ENCODE results near the gene CAMK1D.

Gene CAMK1D

DNA sequence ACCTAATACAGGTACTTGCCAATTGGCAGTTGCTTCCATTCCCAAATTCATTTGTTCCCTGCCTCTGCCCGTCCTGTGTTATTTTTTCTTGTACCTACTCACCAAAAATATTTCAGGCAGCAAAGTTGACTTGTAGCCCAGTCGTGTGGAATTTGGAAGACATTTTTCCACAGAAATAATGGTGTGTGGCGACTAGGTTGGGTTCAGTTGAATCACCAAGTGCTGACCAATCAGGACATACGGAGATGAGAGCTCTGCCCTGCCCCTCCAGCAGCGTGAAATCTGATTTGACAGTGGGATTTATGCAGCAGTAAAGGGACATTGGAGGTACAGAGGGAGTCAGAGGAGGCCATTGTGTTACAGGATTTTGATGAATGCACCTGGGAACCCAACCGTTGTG lies 435.3 kb downstream of the CAMK1D start:
- no peaks in the 10 kb centered on the region for H3K27me3 Mint-ChIP-seq
- no peaks in the 10 kb centered on the region for H3K9me3 Mint-ChIP-seq
- H3K36me3 Mint-ChIP-seq (ENCODE audit: low read depth): peaks cover 15% of the 10 kb centered on the region
- peaks cover 20% of the 10 kb centered on the region for H3K4me1 Mint-ChIP-seq (ENCODE audit: low read depth)
- no peak overlapping the region for H3K27ac Mint-ChIP-seq
- no peak overlapping the region for H3K4me3 Mint-ChIP-seq

- Mint-ChIP-seq H3K9me3 (no peaks in the 10 kb centered on the region), H3K36me3 (ENCODE audit: low read depth) (peaks cover 16% of the 10 kb centered on the region), H3K27ac (no peak overlapping the region), H3K4me3 (no peak overlapping the region), H3K4me1 (ENCODE audit: low read depth) (peaks cover 17% of the 10 kb centered on the region), H3K27me3 (no peaks in the 10 kb centered on the region)
Measured at GRCh38 chr10:12785415-12785831, 436.1 kb downstream of the CAMK1D start.

GRCh38 chr10:12787297-12787696 lies 437.9 kb downstream of the CAMK1D start:
- Mint-ChIP-seq H3K36me3 (ENCODE audit: low read depth) (peaks cover 11% of the 10 kb centered on the region), H3K27ac (no peak overlapping the region), H3K9me3 (no peaks in the 10 kb centered on the region), H3K27me3 (no peaks in the 10 kb centered on the region), H3K4me1 (ENCODE audit: low read depth) (peaks cover 3% of the 10 kb centered on the region), H3K4me3 (no peak overlapping the region)

DNA sequence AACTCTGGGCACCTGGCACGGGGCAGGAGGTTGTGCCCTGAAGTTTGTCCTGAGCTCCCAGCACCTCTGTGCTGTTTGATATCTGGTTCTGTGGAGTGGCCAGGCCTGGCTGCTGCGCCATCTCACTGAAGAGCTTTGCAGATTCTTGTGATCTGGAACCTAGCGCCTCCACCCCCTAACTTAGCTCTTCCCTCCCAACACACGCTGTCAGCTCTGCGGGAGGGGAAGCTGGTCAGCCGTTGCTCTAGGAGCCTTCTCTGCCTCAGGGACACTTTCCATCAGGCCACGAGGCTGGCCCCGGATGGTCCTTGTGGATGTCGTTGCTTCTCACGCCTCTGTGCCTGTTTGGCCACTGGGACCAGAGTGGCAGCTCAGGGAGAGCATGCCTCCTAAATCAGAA lies 438.9 kb downstream of the CAMK1D start:
- Mint-ChIP-seq H3K4me1 (ENCODE audit: low read depth) (no peaks in the 10 kb centered on the region), H3K4me3 (no peak overlapping the region), H3K9me3 (no peaks in the 10 kb centered on the region), H3K36me3 (ENCODE audit: low read depth) (peaks cover 8% of the 10 kb centered on the region), H3K27me3 (no peaks in the 10 kb centered on the region), H3K27ac (no peak overlapping the region)

- no peak overlapping the region for H3K4me3 Mint-ChIP-seq
Measured at GRCh38 chr10:12790270-12790669, 440.9 kb downstream of the CAMK1D start.

DNA sequence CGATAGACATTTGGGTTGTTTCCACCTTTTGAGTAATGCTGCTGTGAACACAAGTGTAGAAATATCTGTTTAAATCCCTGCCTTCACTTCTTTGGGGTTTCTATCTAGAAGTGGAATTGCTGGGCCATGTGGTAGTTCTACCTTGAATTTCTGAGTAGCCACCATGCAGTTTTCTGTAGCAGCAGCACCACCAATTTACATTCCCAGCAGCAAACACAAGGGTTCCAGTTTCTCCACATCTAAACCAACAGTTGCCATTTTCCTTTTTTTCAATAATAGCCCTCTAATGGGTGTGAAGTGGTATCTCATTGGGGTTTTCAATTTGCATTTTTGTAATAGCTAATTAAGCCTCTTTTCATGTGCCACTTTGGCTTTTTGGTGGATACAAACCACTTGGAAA lies 442.4 kb downstream of the CAMK1D start:
- Mint-ChIP-seq H3K27me3 (no peaks in the 10 kb centered on the region), H3K27ac (no peak overlapping the region), H3K9me3 (no peaks in the 10 kb centered on the region), H3K4me1 (ENCODE audit: low read depth) (no peaks in the 10 kb centered on the region), H3K36me3 (ENCODE audit: low read depth) (peaks cover 16% of the 10 kb centered on the region), H3K4me3 (no peak overlapping the region)

More at GRCh38 chr10:12790270-12790669, 440.9 kb downstream of the CAMK1D start:
- Mint-ChIP-seq H3K9me3 (no peaks in the 10 kb centered on the region), H3K27me3 (no peaks in the 10 kb centered on the region), H3K36me3 (ENCODE audit: low read depth) (peaks cover 13% of the 10 kb centered on the region), H3K4me1 (ENCODE audit: low read depth) (no peaks in the 10 kb centered on the region), H3K27ac (no peak overlapping the region)

DNA sequence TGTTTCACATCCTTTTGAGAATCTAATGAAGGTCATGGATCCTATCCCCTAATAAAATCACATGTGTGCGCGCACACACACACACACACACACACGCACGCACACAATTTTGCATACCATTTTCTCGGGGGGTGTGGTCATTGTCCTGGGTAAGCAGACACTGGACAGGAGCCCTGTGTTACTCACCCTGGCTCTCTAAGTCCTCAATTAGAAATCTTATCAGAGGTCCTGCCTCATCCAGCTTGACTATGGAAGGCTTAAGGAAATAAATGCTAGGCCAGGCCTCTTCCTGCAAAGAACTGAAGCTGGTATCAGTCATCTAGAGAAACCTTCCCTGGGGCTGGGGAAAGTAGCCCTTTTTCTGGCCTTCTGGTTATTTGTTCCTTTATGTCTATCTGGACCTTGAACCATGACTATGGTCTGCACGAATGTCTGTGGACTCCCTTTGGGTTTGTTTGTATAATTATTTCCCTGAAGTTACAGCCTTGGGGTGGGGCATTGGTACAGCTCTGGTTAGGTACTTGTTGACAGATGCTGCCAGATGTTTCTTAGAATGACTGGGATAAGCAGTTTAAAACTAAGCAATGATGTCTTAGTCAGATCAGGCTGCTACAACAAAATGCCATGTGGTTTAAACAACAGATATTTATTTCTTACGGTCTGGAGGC lies 443.7 kb downstream of the CAMK1D start:
- Mint-ChIP-seq H3K27me3 (no peaks in the 10 kb centered on the region), H3K9me3 (no peaks in the 10 kb centered on the region), H3K4me3 (no peak overlapping the region), H3K36me3 (ENCODE audit: low read depth) (peaks cover 18% of the 10 kb centered on the region), H3K4me1 (ENCODE audit: low read depth) (no peaks in the 10 kb centered on the region), H3K27ac (no peak overlapping the region)

DNA sequence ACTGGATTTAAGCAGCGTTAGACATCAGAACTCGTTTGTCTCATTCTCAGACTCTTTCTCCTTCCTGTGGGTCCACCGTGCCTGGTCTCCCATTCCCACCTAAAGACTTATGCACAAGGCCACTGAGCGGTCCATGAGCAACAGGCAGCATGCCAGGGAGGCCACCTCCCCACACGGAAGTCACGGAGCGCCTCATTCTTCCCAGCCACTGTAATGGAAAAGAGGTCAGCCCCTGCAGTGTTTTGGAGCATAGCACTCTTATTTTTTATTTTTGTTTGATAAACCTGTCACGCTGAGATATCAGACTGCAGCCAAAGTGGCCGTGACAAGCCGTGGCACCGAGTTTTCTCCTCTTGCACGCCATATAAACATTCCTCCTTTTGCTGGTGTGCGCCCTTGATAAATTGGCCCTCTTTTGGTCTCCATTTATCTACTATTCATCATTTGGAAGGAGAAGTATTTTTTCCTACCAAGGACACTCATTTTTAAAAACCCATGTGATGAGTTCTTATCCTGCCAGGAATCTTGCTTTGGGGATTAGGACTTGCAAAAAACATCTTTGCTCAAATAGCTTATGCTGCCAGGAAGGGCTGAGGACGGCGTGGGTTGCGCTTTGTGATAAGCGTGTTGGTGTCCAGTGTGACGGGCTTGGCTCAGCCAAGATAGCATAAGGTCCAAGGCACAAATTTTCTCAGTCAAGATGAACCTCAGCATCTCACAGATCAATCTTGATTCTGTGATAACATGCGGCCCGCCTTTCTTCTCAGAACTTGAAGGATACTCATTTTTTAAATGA lies 446.2 kb downstream of the CAMK1D start:
- peaks cover 13% of the 10 kb centered on the region for H3K36me3 Mint-ChIP-seq (ENCODE audit: low read depth)
- H3K27ac Mint-ChIP-seq: no peak overlapping the region
- H3K4me1 Mint-ChIP-seq (ENCODE audit: low read depth): no peaks in the 10 kb centered on the region
- no peak overlapping the region for H3K4me3 Mint-ChIP-seq
- H3K27me3 Mint-ChIP-seq: no peaks in the 10 kb centered on the region
- no peaks in the 10 kb centered on the region for H3K9me3 Mint-ChIP-seq

DNA sequence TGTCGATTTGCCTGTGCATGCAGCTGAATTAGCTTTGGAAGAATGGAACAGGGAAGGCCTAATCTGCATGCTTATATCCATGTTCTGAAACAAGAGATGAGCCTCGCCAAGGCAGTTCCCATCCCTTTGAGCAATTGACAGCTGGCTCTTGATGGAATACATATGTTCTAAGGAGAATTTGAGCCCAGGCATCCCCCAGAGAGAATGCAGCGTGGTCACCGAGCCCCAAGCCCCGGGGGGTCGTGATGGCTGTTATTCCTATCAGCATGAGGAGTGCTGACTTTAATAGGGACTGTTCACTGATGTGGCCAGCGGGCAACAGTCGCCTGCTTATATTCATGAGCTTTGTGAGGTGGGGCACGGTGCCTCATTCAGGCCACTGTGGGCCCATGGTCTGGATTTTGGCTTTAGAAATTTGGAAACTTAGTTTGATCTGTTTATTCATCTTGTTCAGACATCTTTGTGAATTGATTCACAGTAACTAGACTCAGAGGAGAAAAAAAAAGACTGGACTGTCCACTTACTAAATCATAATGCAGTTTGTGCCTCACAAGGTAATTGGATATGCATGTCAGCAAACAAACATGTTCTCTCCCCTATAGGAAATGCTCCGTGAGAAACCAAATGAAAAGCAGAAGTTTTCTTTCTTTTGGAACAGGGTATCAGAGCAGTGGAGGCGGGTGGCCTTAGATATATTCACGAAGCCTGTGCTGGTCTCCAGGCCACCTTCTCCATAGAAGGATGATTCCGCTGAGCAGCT lies 447.2 kb downstream of the CAMK1D start:
- H3K9me3 Mint-ChIP-seq: no peaks in the 10 kb centered on the region
- no peak overlapping the region for H3K4me3 Mint-ChIP-seq
- no peaks in the 10 kb centered on the region for H3K27me3 Mint-ChIP-seq
- H3K36me3 Mint-ChIP-seq (ENCODE audit: low read depth): peaks cover 15% of the 10 kb centered on the region
- no peak overlapping the region for H3K27ac Mint-ChIP-seq
- no peaks in the 10 kb centered on the region for H3K4me1 Mint-ChIP-seq (ENCODE audit: low read depth)

DNA sequence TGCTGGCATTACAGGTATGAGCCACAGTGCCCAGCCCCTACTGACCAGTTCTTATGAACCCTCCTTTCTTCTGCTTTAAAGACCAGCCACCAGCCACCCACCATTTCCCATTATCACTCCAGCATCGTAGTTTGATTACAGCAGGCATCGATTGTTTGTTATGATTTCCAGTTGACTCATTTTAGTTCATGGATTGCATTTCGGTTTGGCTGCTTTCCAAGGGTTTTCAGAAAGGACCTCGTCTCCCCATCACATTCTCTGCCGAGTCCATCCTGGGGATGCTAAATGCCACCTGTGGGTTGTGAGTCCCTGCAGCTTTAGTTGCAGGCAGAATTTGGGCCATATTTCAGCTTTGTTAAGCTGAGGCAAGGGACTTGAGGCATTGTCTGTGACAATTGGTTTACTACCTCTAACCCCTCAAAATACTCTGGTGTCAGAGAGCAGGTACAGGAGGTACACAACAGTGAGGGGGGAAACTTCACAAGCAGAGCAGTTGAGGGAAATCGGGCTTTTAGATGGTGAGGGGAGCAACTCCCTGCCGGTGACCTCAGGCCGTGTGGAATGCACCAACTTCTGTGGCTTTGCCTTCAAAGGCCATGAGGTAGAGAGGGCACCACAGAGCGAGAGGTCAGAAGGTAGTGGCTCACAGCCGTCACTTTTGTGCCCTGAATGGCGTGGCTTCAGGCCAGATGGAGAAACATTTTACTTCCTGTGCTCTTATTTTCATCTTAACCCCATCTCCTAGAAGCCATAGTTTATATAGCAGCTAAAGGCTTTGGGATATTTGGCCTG lies 448.3 kb downstream of the CAMK1D start:
- peaks cover 15% of the 10 kb centered on the region for H3K36me3 Mint-ChIP-seq (ENCODE audit: low read depth)
- H3K27me3 Mint-ChIP-seq: no peaks in the 10 kb centered on the region
- no peaks in the 10 kb centered on the region for H3K4me1 Mint-ChIP-seq (ENCODE audit: low read depth)
- H3K4me3 Mint-ChIP-seq: no peak overlapping the region
- no peak overlapping the region for H3K27ac Mint-ChIP-seq
- no peaks in the 10 kb centered on the region for H3K9me3 Mint-ChIP-seq

- Mint-ChIP-seq H3K27me3 (no peaks in the 10 kb centered on the region), H3K4me3 (no peak overlapping the region), H3K9me3 (no peaks in the 10 kb centered on the region), H3K36me3 (ENCODE audit: low read depth) (peaks cover 10% of the 10 kb centered on the region), H3K4me1 (ENCODE audit: low read depth) (no peaks in the 10 kb centered on the region), H3K27ac (no peak overlapping the region)
Measured at GRCh38 chr10:12799144-12799543, 449.8 kb downstream of the CAMK1D start.

DNA sequence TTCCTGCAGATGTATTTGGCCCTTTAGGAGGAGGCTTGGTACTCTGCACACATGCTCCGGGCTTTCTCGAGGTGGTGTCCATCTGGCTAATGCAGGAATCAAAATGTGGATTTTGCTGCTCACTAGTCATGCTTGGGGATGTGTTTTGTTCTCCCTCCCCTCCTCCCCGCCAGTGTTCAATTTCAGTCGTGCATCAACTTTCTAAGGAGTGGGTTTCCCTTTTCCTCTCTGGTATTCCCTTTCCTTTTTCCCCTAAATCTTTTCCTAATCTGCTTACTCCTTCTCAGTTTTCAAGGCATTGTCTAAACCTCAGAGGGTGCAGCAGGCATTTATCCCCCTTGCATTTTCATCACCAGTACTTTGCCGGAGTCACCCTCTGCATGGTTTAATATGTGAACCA lies 450.4 kb downstream of the CAMK1D start:
- H3K36me3 Mint-ChIP-seq (ENCODE audit: low read depth): peaks cover 10% of the 10 kb centered on the region
- H3K27ac Mint-ChIP-seq: no peak overlapping the region
- no peaks in the 10 kb centered on the region for H3K9me3 Mint-ChIP-seq
- no peaks in the 10 kb centered on the region for H3K4me1 Mint-ChIP-seq (ENCODE audit: low read depth)
- H3K27me3 Mint-ChIP-seq: no peaks in the 10 kb centered on the region
- H3K4me3 Mint-ChIP-seq: no peak overlapping the region

DNA sequence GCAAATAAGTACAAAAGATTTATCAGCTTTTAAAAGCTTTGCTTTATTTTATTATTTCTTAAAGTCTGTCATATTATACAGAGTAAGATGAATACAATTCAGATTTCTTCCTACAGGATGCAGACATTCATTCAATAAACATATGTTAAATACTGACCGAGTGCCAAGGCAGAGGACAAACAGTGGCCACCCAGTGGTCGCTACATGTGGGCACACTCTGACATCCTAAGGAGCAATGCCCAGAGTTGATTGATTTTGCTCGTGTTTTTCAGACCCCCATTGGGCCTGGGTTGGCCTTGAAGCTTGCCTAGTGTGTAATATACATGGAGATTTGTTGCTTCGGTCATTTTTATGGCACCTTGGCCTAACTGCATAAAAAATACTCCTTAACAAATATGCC lies 451.0 kb downstream of the CAMK1D start:
- peaks cover 10% of the 10 kb centered on the region for H3K36me3 Mint-ChIP-seq (ENCODE audit: low read depth)
- H3K4me3 Mint-ChIP-seq: no peak overlapping the region
- H3K27ac Mint-ChIP-seq: no peak overlapping the region
- no peaks in the 10 kb centered on the region for H3K9me3 Mint-ChIP-seq
- H3K4me1 Mint-ChIP-seq (ENCODE audit: low read depth): no peaks in the 10 kb centered on the region
- H3K27me3 Mint-ChIP-seq: no peaks in the 10 kb centered on the region

- Mint-ChIP-seq H3K36me3 (ENCODE audit: low read depth) (peaks cover 13% of the 10 kb centered on the region), H3K27me3 (no peaks in the 10 kb centered on the region), H3K9me3 (no peaks in the 10 kb centered on the region), H3K27ac (no peak overlapping the region), H3K4me1 (ENCODE audit: low read depth) (no peaks in the 10 kb centered on the region), H3K4me3 (no peak overlapping the region)
Measured at GRCh38 chr10:12801214-12802087, 452.1 kb downstream of the CAMK1D start.

Measured in stimulated activated naive CD8-positive, alpha-beta T cell treated with anti-CD3 and anti-CD28 coated beads, Interleukin-15, Interleukin-2, amounts not matched to agents 100 ng/mL and 50 ng/mL, for 24 hours (primary cell).